Activated CD8-positive, alpha-beta T cell treated with anti-CD3 and anti-CD28 coated beads for 36 hours (primary cell): ENCODE measurements around the gene TSHR. TPM values are rescaled to one million over a fixed set of nuclear protein-coding genes. Genes with fewer than 3 reads are reported as not detected.
A peak's percentile ranks its signal among the peaks of the same experiment; 100 is the strongest.

Experiments
- ATAC-seq: fragments of 200-7000 bp; cut with Tn5 transposase; one replicate; pipeline ENCODE4 v1.10.0; 2021; ENCODE audit warnings: mild to moderate bottlenecking, moderate library complexity
- CTCF ChIA-PET: fragments of 350-600 bp; sonication (Branson Sonifier 250); formaldehyde crosslinking; loops from one replicate; lab custom pipeline; 2021; ENCODE audit warnings: antibody characterized with exemption; lab: Charles Lee
- POLR2A ChIA-PET: fragments of 350-600 bp; sonication (Branson Sonifier 250); formaldehyde crosslinking; loops from one replicate; lab custom pipeline; 2021; ENCODE audit warnings: antibody characterized with exemption; lab: Charles Lee
- DNase-seq: peaks from one replicate; pipeline ENCODE4 v3.0.0-alpha.2; 2020
- H3K27ac Mint-ChIP-seq: one replicate; pipeline ENCODE4 v1.8.0; 2021; ENCODE audit warnings: mild to moderate bottlenecking, mixed read lengths
- H3K27me3 Mint-ChIP-seq: one replicate; pipeline ENCODE4 v1.8.0; 2021; ENCODE audit warnings: mixed read lengths
- H3K36me3 Mint-ChIP-seq: one replicate; pipeline ENCODE4 v1.8.0; 2021; ENCODE audit warnings: low read depth, mixed read lengths
- H3K4me1 Mint-ChIP-seq: one replicate; pipeline ENCODE4 v1.8.0; 2021; ENCODE audit warnings: low read depth, mixed read lengths
- H3K4me3 Mint-ChIP-seq: one replicate; pipeline ENCODE4 v1.8.0; 2021; ENCODE audit warnings: mild to moderate bottlenecking, moderate library complexity, mixed read lengths
- H3K9me3 Mint-ChIP-seq: one replicate; pipeline ENCODE4 v1.8.0; 2021; ENCODE audit warnings: mixed read lengths
- intact Hi-C: fragments of 100-400 bp; cut with micrococcal nuclease; formaldehyde crosslinking; loops from one replicate; pipeline ENCODE4 v1.10.0; 2022
- total RNA-seq, 2 experiments: library from RNA; stranded (reverse); gene quantifications; one replicate each; pipeline ENCODE4 v1.2.3, GENCODE V29; 2021
- TF ChIP-seq, protein P1 (sequence below): fragments of 200-600 bp; IDR thresholded peaks from one replicate; pipeline ENCODE4 v1.8.0; 2022; ENCODE audit warnings: antibody characterized with exemption, mild to moderate bottlenecking

TSHR gene
- total RNA-seq, 2 experiments from 2014 or later: 0.31 TPM; not detected in 1

- Mint-ChIP-seq H3K27me3 (no peaks in the 10 kb centered on the region), H3K36me3 (peaks cover 26% of the 10 kb centered on the region), H3K4me1 (peaks cover 26% of the 10 kb centered on the region), H3K4me3 (no peak overlapping the region), H3K27ac (no peak overlapping the region), H3K9me3 (no peaks in the 10 kb centered on the region)
- ATAC-seq (no peak), DNase-seq (no peak)
- POLR2A ChIA-PET: no interaction called here
- TF ChIP-seq, protein P1, sequence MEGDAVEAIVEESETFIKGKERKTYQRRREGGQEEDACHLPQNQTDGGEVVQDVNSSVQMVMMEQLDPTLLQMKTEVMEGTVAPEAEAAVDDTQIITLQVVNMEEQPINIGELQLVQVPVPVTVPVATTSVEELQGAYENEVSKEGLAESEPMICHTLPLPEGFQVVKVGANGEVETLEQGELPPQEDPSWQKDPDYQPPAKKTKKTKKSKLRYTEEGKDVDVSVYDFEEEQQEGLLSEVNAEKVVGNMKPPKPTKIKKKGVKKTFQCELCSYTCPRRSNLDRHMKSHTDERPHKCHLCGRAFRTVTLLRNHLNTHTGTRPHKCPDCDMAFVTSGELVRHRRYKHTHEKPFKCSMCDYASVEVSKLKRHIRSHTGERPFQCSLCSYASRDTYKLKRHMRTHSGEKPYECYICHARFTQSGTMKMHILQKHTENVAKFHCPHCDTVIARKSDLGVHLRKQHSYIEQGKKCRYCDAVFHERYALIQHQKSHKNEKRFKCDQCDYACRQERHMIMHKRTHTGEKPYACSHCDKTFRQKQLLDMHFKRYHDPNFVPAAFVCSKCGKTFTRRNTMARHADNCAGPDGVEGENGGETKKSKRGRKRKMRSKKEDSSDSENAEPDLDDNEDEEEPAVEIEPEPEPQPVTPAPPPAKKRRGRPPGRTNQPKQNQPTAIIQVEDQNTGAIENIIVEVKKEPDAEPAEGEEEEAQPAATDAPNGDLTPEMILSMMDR: no peak
- intact Hi-C loops: no loop called here
- CTCF ChIA-PET: interaction anchor here (1.0 to 3.4 kb wide), 2 partner anchors 9 to 32 kb away, joined by 4 to 20 read pairs; no protein-coding TSS in a partner anchor
Measured at GRCh38 chr14:81179631-81180030, 224.2 kb downstream of the TSHR start.

- Mint-ChIP-seq H3K36me3 (peaks cover 44% of the 10 kb centered on the region), H3K27me3 (no peaks in the 10 kb centered on the region), H3K27ac (peak overlapping the region; percentile 20), H3K4me1 (peaks cover 44% of the 10 kb centered on the region), H3K9me3 (no peaks in the 10 kb centered on the region), H3K4me3 (no peak overlapping the region)
- CTCF ChIA-PET: interaction anchor here (0.9 to 1.7 kb wide), 3 partner anchors 18 to 168 kb away, joined by 3 to 6 read pairs (median 3); no protein-coding TSS in a partner anchor
- DNase-seq (no peak), ATAC-seq (peak; percentile 60)
- POLR2A ChIA-PET: interaction anchor here (1.2 kb wide), 1 partner anchor 15 kb away, joined by 4 read pairs; no protein-coding TSS in a partner anchor
- intact Hi-C loops: no loop called here
- TF ChIP-seq, protein P1: no peak
Measured at GRCh38 chr14:81187832-81188522, 232.6 kb downstream of the TSHR start.

GRCh38 chr14:81192594-81192993, 237.2 kb downstream of the TSHR start:
- CTCF ChIA-PET: interaction anchor here (0.6 to 1.6 kb wide), 2 partner anchors 202 to 333 kb away, joined by 3 read pairs; no protein-coding TSS in a partner anchor
- peak; percentile 39 for ATAC-seq
- Mint-ChIP-seq H3K9me3 (no peaks in the 10 kb centered on the region), H3K4me1 (peaks cover 45% of the 10 kb centered on the region), H3K27ac (peak overlapping the region; percentile 82), H3K36me3 (peaks cover 58% of the 10 kb centered on the region), H3K27me3 (no peaks in the 10 kb centered on the region), H3K4me3 (peak overlapping the region; percentile 31)
- POLR2A ChIA-PET: interaction anchor here (1.3 kb wide), 1 partner anchor 29 kb away, joined by 3 read pairs; the partner anchor contains the start of gene GTF2A1
- peak; percentile 9 for DNase-seq
- intact Hi-C loops: no loop called here
- TF ChIP-seq, protein P1: no peak

DNA sequence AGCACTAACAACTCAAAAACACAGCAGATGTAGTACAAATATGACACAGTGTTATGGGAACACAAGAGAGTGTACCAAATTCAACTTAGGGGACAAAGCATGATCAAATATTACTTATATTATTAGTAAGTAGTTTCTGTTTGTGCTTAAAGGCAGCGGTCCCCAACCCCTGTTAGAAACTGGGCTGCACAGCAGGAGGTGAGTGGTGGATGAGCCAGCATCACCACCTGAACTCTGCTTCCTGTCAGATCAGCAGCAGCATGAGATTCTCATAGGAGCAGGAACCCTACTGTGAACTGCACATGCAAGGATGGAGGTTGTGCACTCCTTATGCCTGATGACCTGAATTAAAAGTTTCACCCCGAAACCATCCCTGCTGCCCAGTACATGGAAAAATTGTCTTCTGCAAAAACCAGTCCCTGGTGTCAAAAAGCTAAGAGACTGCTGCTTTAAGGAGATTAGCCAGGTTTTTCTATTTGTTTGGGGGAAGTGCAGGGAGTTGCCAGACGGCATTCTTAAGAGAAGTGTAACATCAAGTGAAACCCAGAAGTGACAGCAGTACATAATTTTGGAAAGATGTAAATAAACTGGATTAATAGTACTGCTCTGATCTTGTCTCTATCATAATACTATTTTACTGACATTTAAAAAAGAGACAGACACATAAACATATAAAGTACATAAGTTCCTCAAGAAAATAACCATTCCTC, 238.7 kb downstream of the TSHR start:
- intact Hi-C loops: no loop called here
- Mint-ChIP-seq H3K4me3 (no peak overlapping the region), H3K27ac (peak overlapping the region; percentile 26), H3K36me3 (peaks cover 54% of the 10 kb centered on the region), H3K4me1 (peaks cover 36% of the 10 kb centered on the region), H3K27me3 (no peaks in the 10 kb centered on the region), H3K9me3 (no peaks in the 10 kb centered on the region)
- TF ChIP-seq, protein P1: no peak
- CTCF ChIA-PET: interaction anchor here (0.9 kb wide), 1 partner anchor 259 kb away, joined by 3 read pairs; no protein-coding TSS in a partner anchor
- POLR2A ChIA-PET: no interaction called here
- DNase-seq (peak; percentile 35), ATAC-seq (peak; percentile 68)

Other genes with a start within 250 kb of the TSHR start
- gene CEP128, start 13.9 kb upstream of the TSHR start, total RNA-seq: 10 to 100 TPM; 21.6 to 22.5 TPM